ENCODE data around the gene ATG5.

DNA sequence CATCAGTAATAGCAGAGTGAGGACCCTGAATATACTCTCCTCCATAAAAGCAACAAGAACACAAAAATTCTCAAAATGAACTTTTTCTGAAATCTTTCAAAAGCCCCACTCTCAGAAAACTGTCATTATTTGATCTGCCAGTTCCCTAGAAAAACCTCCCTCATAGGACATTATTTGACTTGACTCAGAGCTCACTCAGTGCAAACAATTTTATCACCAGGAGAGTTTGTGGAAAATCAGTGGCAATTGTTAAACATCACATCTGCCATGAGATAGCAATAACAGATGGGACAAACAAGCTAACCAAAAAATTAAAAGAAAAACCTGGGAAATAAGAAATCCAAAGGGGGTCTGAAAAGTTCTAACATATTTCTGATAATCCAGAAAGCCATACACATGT, 100.0 kb downstream of the ATG5 start:
- TF ChIP-seq CTCF (IDR thresholded peaks at IDR 0.05) (no peak), POLR2A (IDR thresholded peaks at IDR 0.05) (no peak)

All from heart left ventricle (tissue), 13 donors.